BE2C (cell line): Measurements from ENCODE around the gene C4B.
"Not testable (repeated sequence)": the region's sequence is repeated elsewhere in the genome, so short reads cannot be mapped to it uniquely, and the experiment has no call there.

Experiments used
- DNase-seq: peaks from one replicate; pipeline ENCODE4 v3.0.0-alpha.2; 2020
- H3K27me3 ChIP-seq: fragments of 250-450 bp; sonication (Bioruptor Pico); 2 replicates; pipeline ENCODE4 v1.5.1; 2020; ENCODE audit warnings: mild to moderate bottlenecking
- H3K36me3 ChIP-seq: fragments of 250-450 bp; sonication (Bioruptor Pico); 2 replicates; pipeline ENCODE4 v1.5.1; 2020; ENCODE audit warnings: mild to moderate bottlenecking
- H3K4me1 ChIP-seq: fragments of 250-450 bp; sonication (Bioruptor Pico); 2 replicates; pipeline ENCODE4 v1.5.1; 2020
- H3K4me3 ChIP-seq: 2 replicates; pipeline ENCODE4 v1.5.1; 2011; ENCODE audit warnings: low read depth, low read length
- H3K9me3 ChIP-seq: fragments of 250-450 bp; sonication (Bioruptor Pico); 2 replicates; pipeline ENCODE4 v1.5.1; 2020
- TF ChIP-seq, protein P1 (sequence below): IDR thresholded peaks from 2 replicates; pipeline ENCODE4 v1.5.1; 2012; ENCODE audit warnings: mild to moderate bottlenecking, low read depth, low read length

C4B gene

DNA sequence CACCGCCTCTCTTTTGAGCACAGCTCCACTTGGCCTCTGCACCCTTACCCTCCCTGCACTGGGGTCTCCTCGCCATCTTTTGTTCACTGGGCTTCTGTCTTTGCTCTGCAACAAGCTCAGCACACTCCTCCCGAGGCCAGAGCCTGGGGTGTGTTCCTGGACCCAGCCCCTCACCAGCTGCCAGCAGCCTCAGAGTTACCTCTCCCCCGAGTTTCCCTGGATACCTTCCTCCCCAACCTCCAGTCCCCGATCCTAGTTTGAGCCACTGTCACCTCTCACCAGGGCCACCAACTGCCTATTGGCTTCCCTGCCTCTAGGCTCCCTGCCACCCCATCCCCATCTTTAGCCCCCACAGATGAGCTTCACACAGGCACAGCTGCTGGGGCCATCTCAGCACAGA is 36.0 kb downstream of the C4B start:
- Histone ChIP-seq H3K27me3 (no peaks in the 10 kb centered on the region), H3K4me3 (no peak overlapping the region), H3K4me1 (no peaks in the 10 kb centered on the region), H3K9me3 (no peaks in the 10 kb centered on the region), H3K36me3 (no peaks in the 10 kb centered on the region)
- no peak for DNase-seq
- TF ChIP-seq, protein P1, sequence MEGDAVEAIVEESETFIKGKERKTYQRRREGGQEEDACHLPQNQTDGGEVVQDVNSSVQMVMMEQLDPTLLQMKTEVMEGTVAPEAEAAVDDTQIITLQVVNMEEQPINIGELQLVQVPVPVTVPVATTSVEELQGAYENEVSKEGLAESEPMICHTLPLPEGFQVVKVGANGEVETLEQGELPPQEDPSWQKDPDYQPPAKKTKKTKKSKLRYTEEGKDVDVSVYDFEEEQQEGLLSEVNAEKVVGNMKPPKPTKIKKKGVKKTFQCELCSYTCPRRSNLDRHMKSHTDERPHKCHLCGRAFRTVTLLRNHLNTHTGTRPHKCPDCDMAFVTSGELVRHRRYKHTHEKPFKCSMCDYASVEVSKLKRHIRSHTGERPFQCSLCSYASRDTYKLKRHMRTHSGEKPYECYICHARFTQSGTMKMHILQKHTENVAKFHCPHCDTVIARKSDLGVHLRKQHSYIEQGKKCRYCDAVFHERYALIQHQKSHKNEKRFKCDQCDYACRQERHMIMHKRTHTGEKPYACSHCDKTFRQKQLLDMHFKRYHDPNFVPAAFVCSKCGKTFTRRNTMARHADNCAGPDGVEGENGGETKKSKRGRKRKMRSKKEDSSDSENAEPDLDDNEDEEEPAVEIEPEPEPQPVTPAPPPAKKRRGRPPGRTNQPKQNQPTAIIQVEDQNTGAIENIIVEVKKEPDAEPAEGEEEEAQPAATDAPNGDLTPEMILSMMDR: no peak

DNA sequence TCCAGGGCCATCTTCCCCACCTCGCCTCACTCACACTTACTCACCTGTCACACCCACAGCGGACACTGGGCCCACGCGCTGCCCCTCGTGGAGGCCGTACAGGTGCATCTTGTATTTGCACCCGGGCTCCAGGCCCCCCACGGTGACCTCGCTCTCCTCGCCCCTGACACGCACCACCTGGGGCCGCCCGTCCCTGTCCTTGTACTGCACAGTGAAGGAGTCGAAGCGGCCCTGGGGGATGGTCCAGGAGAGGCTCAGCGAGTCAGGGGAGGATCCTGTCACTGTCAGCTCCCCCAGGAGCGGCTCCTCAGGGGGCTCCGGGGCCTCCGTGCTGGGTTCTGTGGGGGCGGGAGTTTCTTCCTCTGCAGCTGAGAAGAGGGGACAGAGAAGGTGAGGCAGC is 38.0 kb downstream of the C4B start:
- H3K36me3 ChIP-seq, H3K27me3 ChIP-seq, H3K9me3 ChIP-seq: not testable (repeated sequence)

DNA sequence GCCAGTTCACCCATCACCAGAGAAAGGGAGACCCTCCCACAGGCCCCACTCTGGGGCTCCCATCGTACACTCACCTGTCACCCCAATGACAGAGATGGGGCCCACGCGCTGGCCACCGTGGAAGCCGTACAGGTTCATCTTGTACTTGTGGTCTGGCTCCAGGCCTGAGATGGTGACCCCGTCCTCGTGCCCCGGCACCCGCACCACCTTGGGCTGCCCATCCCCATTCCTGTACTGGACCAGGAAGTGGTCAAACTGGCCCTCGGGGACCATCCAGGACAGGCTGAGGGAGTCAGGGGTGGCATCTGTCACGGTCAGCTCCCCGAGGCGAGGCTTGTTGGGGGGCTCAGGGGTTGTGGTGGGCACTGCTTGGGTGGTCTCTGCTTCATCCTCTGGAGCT is 38.7 kb downstream of the C4B start:
- not testable (repeated sequence) for H3K27me3 ChIP-seq, H3K4me3 ChIP-seq, DNase-seq, H3K36me3 ChIP-seq, H3K4me1 ChIP-seq, H3K9me3 ChIP-seq

More for the DNA sequence above, 38.0 kb downstream of the C4B start:
- not testable (repeated sequence) for H3K4me3 ChIP-seq, DNase-seq, H3K4me1 ChIP-seq

DNA sequence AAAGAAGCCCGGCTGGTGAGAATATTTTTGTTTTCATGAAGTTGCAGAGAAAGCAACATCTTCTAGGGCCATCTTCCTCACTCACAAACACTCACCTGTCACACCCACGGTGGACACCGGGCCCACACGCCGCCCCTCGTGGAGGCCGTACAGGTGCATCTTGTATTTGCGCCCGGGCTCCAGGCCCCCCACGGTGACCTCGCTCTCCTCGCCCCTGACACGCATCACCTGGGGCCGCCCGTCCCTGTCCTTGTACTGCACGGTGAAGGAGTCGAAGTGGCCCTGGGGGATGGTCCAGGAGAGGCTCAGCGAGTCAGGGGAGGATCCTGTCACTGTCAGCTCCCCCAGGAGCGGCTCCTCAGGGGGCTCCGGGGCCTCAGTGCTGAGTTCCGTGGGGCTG is 41.2 kb downstream of the C4B start:
- H3K27me3 ChIP-seq, H3K4me3 ChIP-seq, H3K4me1 ChIP-seq, H3K9me3 ChIP-seq, H3K36me3 ChIP-seq, DNase-seq: not testable (repeated sequence)

DNA sequence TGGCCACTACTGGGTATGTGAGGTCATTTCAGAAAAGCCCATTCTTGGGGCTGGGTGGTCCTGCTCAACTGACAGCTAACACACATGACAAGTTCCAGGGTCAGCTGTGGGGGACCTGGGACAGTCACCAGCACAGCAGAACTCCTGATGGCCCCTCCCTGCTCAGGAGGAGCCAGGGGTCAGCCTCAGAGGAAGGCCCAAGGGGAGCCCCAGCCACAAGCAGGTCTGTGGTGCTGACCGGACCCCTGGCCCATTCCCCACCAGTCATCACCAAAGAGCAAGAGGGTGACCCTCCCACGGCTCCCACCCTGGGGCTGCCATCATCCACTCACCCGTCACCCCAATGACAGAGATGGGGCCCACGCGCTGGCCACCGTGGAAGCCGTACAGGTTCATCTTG is 41.7 kb downstream of the C4B start:
- no peaks in the 10 kb centered on the region for H3K4me1 ChIP-seq
- H3K4me3 ChIP-seq: no peak overlapping the region
- H3K36me3 ChIP-seq: no peaks in the 10 kb centered on the region
- no peak for DNase-seq
- H3K27me3 ChIP-seq: no peaks in the 10 kb centered on the region
- TF ChIP-seq, protein P1: no peak
- no peaks in the 10 kb centered on the region for H3K9me3 ChIP-seq

DNA sequence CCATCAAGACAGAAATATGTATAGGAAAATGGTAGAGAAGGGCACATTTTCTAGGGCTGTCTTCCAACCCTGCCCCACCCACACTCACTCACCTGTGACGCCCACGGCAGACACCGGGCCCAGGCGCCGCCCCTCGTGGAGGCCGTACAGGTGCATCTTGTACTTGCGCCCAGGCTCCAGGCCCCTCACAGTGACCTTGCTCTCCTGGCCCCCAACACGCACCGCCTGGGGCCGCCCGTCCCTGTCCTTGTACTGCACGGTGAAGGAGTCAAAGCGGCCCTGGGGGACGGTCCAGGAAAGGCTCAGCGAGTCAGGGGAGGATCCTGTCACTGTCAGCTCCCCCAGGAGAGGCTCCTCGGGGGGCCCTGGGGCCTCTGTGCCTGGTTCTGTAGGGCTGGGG is 43.4 kb downstream of the C4B start:
- DNase-seq: no peak
- H3K27me3 ChIP-seq: no peaks in the 10 kb centered on the region

DNA sequence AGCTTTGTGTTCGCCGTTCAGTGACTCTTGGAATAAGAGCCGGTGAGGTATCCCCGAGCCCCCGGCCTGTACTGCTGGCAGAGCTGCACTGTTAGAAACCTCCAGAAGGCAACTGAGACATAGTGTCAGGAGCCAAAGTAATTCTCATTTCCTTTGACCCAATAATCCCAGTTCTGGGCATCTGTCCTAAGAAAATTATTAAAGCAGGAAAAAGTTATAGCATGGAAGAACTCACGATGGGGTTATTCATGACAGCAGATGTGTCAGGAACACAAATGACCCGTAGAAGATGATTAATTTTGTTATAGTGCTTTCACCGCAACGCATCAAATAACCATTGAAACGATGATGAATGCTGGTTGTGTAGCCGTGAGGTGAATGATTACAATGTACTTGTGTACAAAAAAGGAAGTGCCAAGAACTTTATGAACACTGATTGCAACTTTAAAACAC is 43.9 kb downstream of the C4B start:
- no peaks in the 10 kb centered on the region for H3K9me3 ChIP-seq
- H3K4me3 ChIP-seq: no peak overlapping the region
- H3K36me3 ChIP-seq: no peaks in the 10 kb centered on the region
- no peaks in the 10 kb centered on the region for H3K27me3 ChIP-seq
- TF ChIP-seq, protein P1: no peak
- no peaks in the 10 kb centered on the region for H3K4me1 ChIP-seq
- DNase-seq: no peak

More for the DNA sequence above, 43.4 kb downstream of the C4B start:
- TF ChIP-seq, protein P1: no peak
- Histone ChIP-seq H3K36me3 (no peaks in the 10 kb centered on the region), H3K4me3 (no peak overlapping the region), H3K9me3 (no peaks in the 10 kb centered on the region), H3K4me1 (no peaks in the 10 kb centered on the region)

DNA sequence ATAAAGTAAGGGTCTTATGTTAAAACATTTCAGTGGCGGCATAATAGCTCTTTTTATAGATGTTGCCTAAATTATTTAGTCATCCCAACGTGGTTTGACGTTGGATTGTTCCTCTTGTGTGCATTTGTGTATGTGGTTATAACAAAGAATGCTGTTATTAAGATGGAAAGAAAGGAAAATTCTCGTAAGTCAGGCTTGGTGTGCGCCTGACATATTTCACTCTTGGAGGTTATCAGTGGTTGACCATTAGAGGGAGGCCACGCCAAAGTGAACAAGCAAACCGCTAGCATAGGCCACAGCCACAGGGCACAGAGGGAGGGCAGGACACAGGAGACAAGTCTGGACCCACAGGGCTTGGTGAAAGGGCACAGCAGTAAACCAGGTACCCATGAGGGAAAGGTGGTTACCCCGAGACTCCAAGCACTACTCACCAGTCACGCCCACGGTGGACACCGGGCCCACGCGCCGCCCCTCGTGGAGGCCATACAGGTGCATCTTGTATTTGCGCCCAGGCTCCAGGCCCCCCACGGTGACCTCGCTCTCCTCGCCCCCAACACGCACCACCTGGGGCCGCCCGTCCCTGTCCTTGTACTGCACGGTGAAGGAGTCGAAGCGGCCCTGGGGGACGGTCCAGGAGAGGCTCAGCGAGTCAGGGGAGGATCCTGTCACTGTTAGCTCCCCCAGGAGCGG is 46.5 kb downstream of the C4B start:
- Histone ChIP-seq H3K4me3 (no peak overlapping the region), H3K4me1 (no peaks in the 10 kb centered on the region), H3K27me3 (peaks cover under 1% of the 10 kb centered on the region; the same call in 1 of the 2 replicates), H3K9me3 (no peaks in the 10 kb centered on the region), H3K36me3 (no peaks in the 10 kb centered on the region)
- TF ChIP-seq, protein P1: no peak
- no peak for DNase-seq
